ENCODE measurements around the gene STK32C.
"Not testable (repeated sequence)": the region's sequence is repeated elsewhere in the genome, so short reads cannot be mapped to it uniquely, and the experiment has no call there.

The STK32C gene

GRCh38 chr10:132341017-132341416 lies 33.3 kb upstream of the STK32C start:
- no peak overlapping the region for H3K4me3 ChIP-seq (ENCODE audit: low read length)
- no peak for DNase-seq (ENCODE audit: low read depth, low spot score)

DNA sequence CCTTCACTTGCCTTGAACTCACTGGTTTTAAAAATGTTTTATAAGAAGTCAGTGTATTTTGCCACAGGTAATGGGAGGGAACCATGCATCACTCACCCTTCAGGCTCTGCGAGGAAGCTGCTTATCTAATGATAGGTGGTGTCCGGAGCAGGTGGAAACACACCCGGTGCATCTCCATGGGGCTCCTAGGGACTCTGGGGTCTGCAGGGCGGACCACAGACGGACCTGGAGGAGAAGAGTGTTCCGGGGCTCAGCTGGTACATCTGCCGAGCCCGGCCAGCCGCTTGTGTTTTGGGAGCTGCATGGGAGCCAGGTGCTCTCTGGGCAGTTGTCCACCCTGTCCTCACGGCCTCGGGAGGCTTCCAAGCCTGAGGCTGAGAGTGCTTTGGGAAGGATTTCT lies 31.5 kb upstream of the STK32C start:
- DNase-seq (ENCODE audit: low read depth, low spot score), result no peak
- H3K4me3 ChIP-seq (ENCODE audit: low read length), result no peak overlapping the region

DNA sequence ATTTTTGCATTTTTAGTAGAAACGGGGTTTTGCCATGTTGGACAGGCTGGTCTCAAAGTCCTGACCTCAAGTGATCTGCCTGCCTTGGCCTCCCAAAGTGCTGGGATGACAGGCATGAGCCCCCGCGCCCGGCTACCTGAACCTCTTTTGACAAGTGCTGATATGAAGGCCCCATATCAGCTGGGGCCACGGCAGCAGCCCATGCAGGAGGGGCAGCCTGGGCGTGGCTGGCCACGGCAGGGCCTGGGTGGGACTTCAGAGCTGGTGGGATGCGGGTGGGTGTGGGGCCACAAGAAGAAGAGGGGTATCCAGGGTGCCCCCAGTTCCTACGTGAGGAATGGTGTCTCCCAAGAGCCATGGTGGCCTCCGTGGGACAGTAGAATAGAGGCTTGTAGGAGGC lies 31.1 kb upstream of the STK32C start:
- no peak overlapping the region for H3K4me3 ChIP-seq (ENCODE audit: low read length)
- DNase-seq (ENCODE audit: low read depth, low spot score), result no peak

DNA sequence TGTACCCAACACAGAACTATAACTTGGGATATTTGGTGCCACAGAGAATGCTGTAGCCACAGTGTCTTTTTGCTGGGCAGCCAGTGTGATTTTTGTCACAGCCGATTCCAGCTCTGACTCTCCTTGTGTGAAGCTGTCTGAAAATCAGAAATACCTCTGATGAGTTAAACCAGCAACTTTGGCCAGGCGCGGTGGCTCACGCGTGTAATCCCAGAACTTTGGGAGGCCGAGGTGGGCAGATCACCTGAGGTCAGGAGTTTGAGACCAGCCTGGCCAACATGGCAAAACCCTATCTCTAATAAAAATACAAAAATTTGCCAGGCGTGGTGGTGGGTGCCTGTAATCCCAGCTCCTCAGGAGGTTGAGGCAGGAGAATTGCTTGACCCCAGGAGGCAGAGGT lies 30.1 kb upstream of the STK32C start:
- DNase-seq (ENCODE audit: low read depth, low spot score); H3K4me3 ChIP-seq (ENCODE audit: low read length): not testable (repeated sequence)

- DNase-seq (ENCODE audit: low read depth, low spot score), result no peak
- no peak overlapping the region for H3K4me3 ChIP-seq (ENCODE audit: low read length)
These were observed 29.2 kb upstream of the STK32C start for GRCh38 chr10:132336919-132337407.

GRCh38 chr10:132336064-132336746 lies 28.5 kb upstream of the STK32C start:
- no peak for DNase-seq (ENCODE audit: low read depth, low spot score)
- no peak overlapping the region for H3K4me3 ChIP-seq (ENCODE audit: low read length)

DNA sequence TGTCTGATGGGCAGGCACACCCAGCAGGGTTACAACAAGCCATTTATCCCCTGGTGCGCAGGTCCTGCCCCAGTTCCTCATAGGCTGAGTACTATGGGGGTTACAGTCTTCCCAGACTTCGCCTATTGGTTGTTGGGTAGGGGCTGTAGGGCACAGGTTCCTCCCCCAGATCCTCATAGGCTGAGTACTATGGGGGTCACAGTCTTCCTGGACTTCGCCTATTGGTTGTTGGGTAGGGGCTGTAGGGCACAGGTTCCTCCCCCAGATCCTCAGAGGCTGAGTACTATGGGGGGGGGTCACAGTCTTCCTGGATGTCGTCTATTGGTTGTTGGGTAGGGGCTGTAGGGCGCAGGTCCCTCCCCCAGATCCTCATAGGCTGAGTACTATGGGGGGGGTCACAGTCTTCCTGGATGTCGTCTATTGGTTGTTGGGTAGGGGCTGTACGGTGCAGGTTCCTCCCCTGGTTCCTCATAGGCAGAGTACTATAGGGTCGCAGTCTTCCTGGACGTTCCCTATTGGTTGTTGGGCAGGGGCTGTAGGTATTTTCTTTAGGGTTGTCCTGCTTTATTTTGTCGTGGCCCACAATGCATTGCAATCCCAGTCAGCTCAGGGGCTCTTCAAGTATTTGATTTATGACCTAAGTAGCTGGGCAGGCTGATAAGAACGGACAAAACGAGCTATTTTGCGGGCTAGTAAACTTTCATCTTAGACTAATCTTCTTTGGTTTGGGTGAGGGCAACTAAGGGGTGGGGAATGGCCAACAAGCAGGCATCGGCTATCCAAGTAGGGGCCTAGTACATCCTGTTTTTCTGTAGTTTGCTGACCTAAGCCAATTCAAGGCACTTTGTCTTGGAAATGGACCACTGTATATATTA lies 27.7 kb upstream of the STK32C start:
- peak; percentile 43 for DNase-seq (ENCODE audit: low read depth, low spot score)
- H3K4me3 ChIP-seq (ENCODE audit: low read length), result no peak overlapping the region

- DNase-seq (ENCODE audit: low read depth, low spot score), result no peak
- H3K4me3 ChIP-seq (ENCODE audit: low read length), result no peak overlapping the region
These were observed 27.0 kb upstream of the STK32C start for GRCh38 chr10:132334631-132335188.

GRCh38 chr10:132333386-132333785 lies 25.6 kb upstream of the STK32C start:
- no peak for DNase-seq (ENCODE audit: low read depth, low spot score)
- H3K4me3 ChIP-seq (ENCODE audit: low read length), result no peak overlapping the region

DNA sequence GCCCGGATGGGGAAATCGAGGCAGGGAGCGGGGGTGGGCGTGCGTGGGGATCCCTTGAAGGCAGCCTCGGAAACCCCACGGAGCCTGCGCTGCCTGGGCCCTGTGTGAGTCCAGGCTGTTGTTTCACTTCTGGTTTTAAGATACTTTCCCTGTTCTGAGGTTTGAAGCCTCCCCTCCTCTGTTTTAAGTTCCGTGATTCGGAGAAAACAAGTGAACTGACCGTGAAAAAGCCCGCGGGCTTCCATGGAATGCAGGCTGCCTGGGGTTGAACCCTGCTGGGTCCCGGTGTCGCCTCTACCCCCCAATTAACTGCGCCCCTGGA lies 24.6 kb upstream of the STK32C start:
- no peak for DNase-seq (ENCODE audit: low read depth, low spot score)
- peak overlapping the region; percentile 77 for H3K4me3 ChIP-seq (ENCODE audit: low read length)

GRCh38 chr10:132331601-132332432 lies 24.1 kb upstream of the STK32C start, which contains the start of gene LRRC27:
LRRC27 (plus strand) TSS chr10:132332193; CDS start chr10:132333525, 1,332 bp downstream.
- DNase-seq (ENCODE audit: low read depth, low spot score), result peak; percentile 95
- peak within 1 kb of the TSS; percentile 99 for H3K4me3 ChIP-seq (ENCODE audit: low read length)

DNA sequence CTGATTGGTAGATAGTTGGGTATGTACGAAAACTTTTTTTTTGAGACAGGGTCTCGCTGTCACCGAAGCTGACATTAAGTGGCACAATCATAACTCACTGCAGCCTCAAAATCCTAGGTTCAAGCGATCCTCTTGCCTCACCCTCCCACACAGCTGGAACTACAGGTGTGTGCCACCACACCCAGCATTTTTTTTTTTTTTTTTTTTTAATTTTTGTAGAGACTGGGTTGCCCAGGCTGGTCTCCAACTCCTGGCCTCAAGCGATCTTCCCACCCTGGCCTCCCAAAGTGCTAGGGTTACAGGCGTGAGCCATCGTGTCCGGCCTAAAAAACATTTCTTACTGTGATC lies 22.7 kb upstream of the STK32C start:
- peak overlapping the region; percentile 99 for H3K4me3 ChIP-seq (ENCODE audit: low read length)
- DNase-seq (ENCODE audit: low read depth, low spot score), result no peak

- no peak for DNase-seq (ENCODE audit: low read depth, low spot score)
- peak overlapping the region; percentile 99 for H3K4me3 ChIP-seq (ENCODE audit: low read length)
These were observed 22.1 kb upstream of the STK32C start for GRCh38 chr10:132329565-132330485.

- no peak for DNase-seq (ENCODE audit: low read depth, low spot score)
- no peak overlapping the region for H3K4me3 ChIP-seq (ENCODE audit: low read length)
These were observed 21.0 kb upstream of the STK32C start for GRCh38 chr10:132328738-132329137.

- no peak for DNase-seq (ENCODE audit: low read depth, low spot score)
- H3K4me3 ChIP-seq (ENCODE audit: low read length), result no peak overlapping the region
These were observed 20.4 kb upstream of the STK32C start for GRCh38 chr10:132328106-132328505.

DNA sequence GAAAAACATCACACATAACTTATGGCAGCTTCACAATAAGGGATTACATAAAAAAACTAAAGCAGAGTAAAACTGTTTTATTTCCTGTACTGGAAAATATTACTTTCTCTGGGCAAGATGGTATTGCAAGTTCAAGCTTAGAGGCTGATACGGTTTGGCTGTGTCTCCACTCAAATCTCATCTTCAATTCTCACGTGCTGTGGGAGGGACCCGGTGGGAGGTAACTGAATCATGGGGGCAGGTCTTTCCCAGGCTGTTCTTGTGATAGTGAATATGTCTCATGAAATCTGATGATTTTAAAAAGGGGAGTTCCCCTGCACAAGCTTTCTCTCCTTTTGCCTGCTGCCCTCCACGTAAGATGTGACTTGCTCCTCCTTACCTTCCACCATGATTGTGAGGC lies 19.2 kb upstream of the STK32C start:
- no peak overlapping the region for H3K4me3 ChIP-seq (ENCODE audit: low read length)
- DNase-seq (ENCODE audit: low read depth, low spot score), result no peak

GRCh38 chr10:132326344-132326889 lies 18.7 kb upstream of the STK32C start:
- no peak overlapping the region for H3K4me3 ChIP-seq (ENCODE audit: low read length)
- DNase-seq (ENCODE audit: low read depth, low spot score), result no peak

- H3K4me3 ChIP-seq (ENCODE audit: low read length), result no peak overlapping the region
- DNase-seq (ENCODE audit: low read depth, low spot score), result no peak
These were observed 16.4 kb upstream of the STK32C start for GRCh38 chr10:132324186-132324585.

Data from Jurkat, Clone E6-1 (cell line).